Mesenchymal stem cell (in vitro differentiated cells and primary cell): ENCODE results near the gene DCX.

ENCODE experiments used
- DNase-seq: peaks from one replicate; pipeline ENCODE4 v3.0.0-alpha.2; 2013
- H2AFZ ChIP-seq: one replicate; pipeline ENCODE4 v1.6.1; 2013; ENCODE audit warnings: low read depth, mild to moderate bottlenecking, control low read depth, inconsistent platforms, low read length, moderate library complexity
- H2AK5ac ChIP-seq: 2 replicates; pipeline ENCODE4 v1.6.1; 2013; ENCODE audit warnings: low read length, moderate library complexity, mild to moderate bottlenecking, inconsistent platforms; ENCODE audit not compliant: severe bottlenecking
- H2BK120ac ChIP-seq: one replicate; pipeline ENCODE4 v1.6.1; 2013; ENCODE audit warnings: low read depth, mild to moderate bottlenecking, inconsistent platforms, low read length, moderate library complexity
- H2BK12ac ChIP-seq, 2 experiments: one replicate each; pipeline ENCODE4 v1.6.1; 2013; ENCODE audit warnings: inconsistent platforms in 2 of 2, low read length in 2 of 2, mild to moderate bottlenecking in 2 of 2, moderate library complexity in 2 of 2, control low read depth in 1 of 2
- H2BK15ac ChIP-seq: one replicate; pipeline ENCODE4 v1.6.1; 2013; ENCODE audit warnings: mild to moderate bottlenecking, low read depth, inconsistent platforms; ENCODE audit not compliant: poor library complexity, severe bottlenecking
- H2BK5ac ChIP-seq: 2 replicates; pipeline ENCODE4 v1.6.1; 2013; ENCODE audit warnings: low read depth, mild to moderate bottlenecking, low read length, control low read depth, inconsistent platforms; ENCODE audit not compliant: poor library complexity, severe bottlenecking
- H3K14ac ChIP-seq, 2 experiments: one replicate each; pipeline ENCODE4 v1.6.1; 2013; ENCODE audit warnings: inconsistent platforms in 2 of 2, low read length in 2 of 2, control low read depth in 1 of 2, mild to moderate bottlenecking in 1 of 2, moderate library complexity in 1 of 2
- H3K18ac ChIP-seq, 2 experiments: one replicate each; pipeline ENCODE4 v1.6.1; 2013; ENCODE audit warnings: inconsistent platforms in 2 of 2, low read length in 2 of 2, control low read depth in 1 of 2, low read depth in 1 of 2, mild to moderate bottlenecking in 1 of 2
- H3K23ac ChIP-seq, 2 experiments: one replicate each; pipeline ENCODE4 v1.6.1; 2013; ENCODE audit warnings: inconsistent platforms in 2 of 2, low read length in 2 of 2, mild to moderate bottlenecking in 2 of 2, moderate library complexity in 2 of 2, control low read depth in 1 of 2
- H3K27ac ChIP-seq: 2 replicates; pipeline ENCODE4 v1.5.1; 2013; ENCODE audit warnings: mild to moderate bottlenecking, moderate library complexity, low read length, control low read depth, inconsistent platforms; ENCODE audit not compliant: poor library complexity, severe bottlenecking
- H3K27me3 ChIP-seq, 2 experiments: 2 replicates each; pipeline versions ENCODE4 v1.6.1 to v1.7.0; 2013; ENCODE audit warnings: low read length in 2 of 2, mild to moderate bottlenecking in 2 of 2, moderate library complexity in 2 of 2, control low read depth in 1 of 2, inconsistent platforms in 1 of 2; ENCODE audit not compliant: control insufficient read depth in 1 of 2, insufficient read depth in 1 of 2
- H3K36me3 ChIP-seq, 2 experiments: 2 replicates each; pipeline versions ENCODE4 v1.6.1 to v1.7.0; 2013; ENCODE audit warnings: low read length in 2 of 2, control low read depth in 1 of 2, inconsistent platforms in 1 of 2, low read depth in 1 of 2, mild to moderate bottlenecking in 1 of 2; ENCODE audit not compliant: insufficient read depth in 2 of 2, control insufficient read depth in 1 of 2
- H3K4ac ChIP-seq, 2 experiments: one replicate each; pipeline ENCODE4 v1.6.1; 2013; ENCODE audit warnings: inconsistent platforms in 2 of 2, low read length in 2 of 2, mild to moderate bottlenecking in 2 of 2, moderate library complexity in 2 of 2, control low read depth in 1 of 2, low read depth in 1 of 2
- H3K4me1 ChIP-seq: 2 replicates; pipeline ENCODE4 v1.6.1; 2013; ENCODE audit warnings: low read depth, low read length, control low read depth; ENCODE audit not compliant: control insufficient read depth, insufficient read depth
- H3K4me2 ChIP-seq: 2 replicates; pipeline ENCODE4 v1.6.1; 2013; ENCODE audit warnings: low read length, mild to moderate bottlenecking, inconsistent platforms; ENCODE audit not compliant: poor library complexity, severe bottlenecking
- H3K4me3 ChIP-seq, 2 experiments: 2 replicates each; pipeline versions ENCODE4 v1.5.1 to v1.7.0; 2013; ENCODE audit warnings: low read length in 2 of 2, mild to moderate bottlenecking in 2 of 2, control low read depth in 1 of 2, low read depth in 1 of 2; ENCODE audit not compliant: insufficient read depth in 1 of 2
- H3K79me1 ChIP-seq: replicated peaks from 2 replicates; pipeline ENCODE4 v1.6.1; 2013; ENCODE audit warnings: mild to moderate bottlenecking, control low read depth, low read length, inconsistent platforms; ENCODE audit not compliant: poor library complexity, severe bottlenecking
- H3K9ac ChIP-seq: 2 replicates; pipeline ENCODE4 v1.7.0; 2013; ENCODE audit warnings: mild to moderate bottlenecking, low read length, moderate library complexity
- H3K9me3 ChIP-seq: 2 replicates; pipeline ENCODE4 v1.7.0; 2013; ENCODE audit warnings: mild to moderate bottlenecking, low read length; ENCODE audit not compliant: control insufficient read depth
- H4K8ac ChIP-seq: one replicate; pipeline ENCODE4 v1.6.1; 2013; ENCODE audit warnings: inconsistent platforms, mild to moderate bottlenecking, low read length, moderate library complexity
- H4K91ac ChIP-seq: one replicate; pipeline ENCODE4 v1.6.1; 2013; ENCODE audit warnings: mild to moderate bottlenecking, low read length, inconsistent platforms
- WGBS: methylation state at CpG from one replicate; pipeline ENCODE4 v1.1.7; 2013; ENCODE audit warnings: mixed read lengths; 5-methylcytosine and 5-hydroxymethylcytosine counted together

The DCX gene

GRCh38 chrX:111302284-111302683, 109.7 kb downstream of the DCX start:
- H3K9me3 ChIP-seq, result no peaks in the 10 kb centered on the region

GRCh38 chrX:111288841-111289240, 123.2 kb downstream of the DCX start:
- H4K91ac ChIP-seq, result no peak overlapping the region
- no peak overlapping the region for H2BK120ac ChIP-seq

More at GRCh38 chrX:111302284-111302683, 109.7 kb downstream of the DCX start:
- no peaks in the 10 kb centered on the region for H3K36me3 ChIP-seq
- H4K8ac ChIP-seq, result no peak overlapping the region
- H3K4me2 ChIP-seq, result no peak overlapping the region
- WGBS, result 83% methylated on average over 2 of the region's 2 CpGs
- H2AFZ ChIP-seq, result no peak overlapping the region
- H3K27ac ChIP-seq, result no peak overlapping the region
- no peak overlapping the region for H3K4ac ChIP-seq
- no peak overlapping the region for H2AK5ac ChIP-seq
- no peak overlapping the region for H3K14ac ChIP-seq
- H3K23ac ChIP-seq, result no peak overlapping the region
- no peak overlapping the region for H3K4me3 ChIP-seq
- H3K18ac ChIP-seq, result no peak overlapping the region
- H2BK5ac ChIP-seq, result no peak overlapping the region
- no peak overlapping the region for H2BK12ac ChIP-seq
- no peak overlapping the region for H2BK15ac ChIP-seq
- H2BK120ac ChIP-seq, result no peak overlapping the region
- no peaks in the 10 kb centered on the region for H3K79me1 ChIP-seq
- H4K91ac ChIP-seq, result no peak overlapping the region
- DNase-seq, result no peak
- H3K4me1 ChIP-seq, result no peaks in the 10 kb centered on the region
- H3K27me3 ChIP-seq, result peaks cover 0 to 41% of the 10 kb centered on the region in 2 experiments
- no peak overlapping the region for H3K9ac ChIP-seq

GRCh38 chrX:111284631-111285293, 127.2 kb downstream of the DCX start:
- WGBS, result 59% methylated on average over 5 of the region's 8 CpGs
- H4K8ac ChIP-seq, result no peak overlapping the region
- no peak overlapping the region for H2BK120ac ChIP-seq
- H3K4me2 ChIP-seq, result no peak overlapping the region
- no peak overlapping the region for H2AK5ac ChIP-seq
- no peaks in the 10 kb centered on the region for H3K36me3 ChIP-seq
- no peak overlapping the region for H3K14ac ChIP-seq
- no peak overlapping the region for H2BK15ac ChIP-seq
- no peak overlapping the region for H3K4me3 ChIP-seq
- H3K27ac ChIP-seq, result no peak overlapping the region
- H3K9ac ChIP-seq, result no peak overlapping the region
- no peaks in the 10 kb centered on the region for H3K79me1 ChIP-seq
- peaks cover 0 to 42% of the 10 kb centered on the region in 2 experiments for H3K27me3 ChIP-seq
- H4K91ac ChIP-seq, result no peak overlapping the region
- no peak overlapping the region for H3K4ac ChIP-seq
- no peaks in the 10 kb centered on the region for H3K9me3 ChIP-seq
- no peak overlapping the region for H2BK5ac ChIP-seq
- H2AFZ ChIP-seq, result no peak overlapping the region
- no peaks in the 10 kb centered on the region for H3K4me1 ChIP-seq
- no peak overlapping the region for H2BK12ac ChIP-seq
- H3K23ac ChIP-seq, result no peak overlapping the region
- no peak overlapping the region for H3K18ac ChIP-seq
- no peak for DNase-seq

More at GRCh38 chrX:111288841-111289240, 123.2 kb downstream of the DCX start:
- H3K36me3 ChIP-seq, result no peaks in the 10 kb centered on the region
- H3K27ac ChIP-seq, result no peak overlapping the region
- no peak overlapping the region for H2BK12ac ChIP-seq
- peaks cover 0 to 36% of the 10 kb centered on the region in 2 experiments for H3K27me3 ChIP-seq
- no peak overlapping the region for H2BK5ac ChIP-seq
- WGBS, result 85% methylated on average over 2 of the region's 3 CpGs
- H3K4me3 ChIP-seq, result no peak overlapping the region
- no peak for DNase-seq
- H2AFZ ChIP-seq, result no peak overlapping the region
- no peak overlapping the region for H3K23ac ChIP-seq
- H3K4me2 ChIP-seq, result no peak overlapping the region
- H3K4ac ChIP-seq, result no peak overlapping the region
- no peak overlapping the region for H4K8ac ChIP-seq
- no peak overlapping the region for H3K14ac ChIP-seq
- H3K4me1 ChIP-seq, result no peaks in the 10 kb centered on the region
- no peak overlapping the region for H2AK5ac ChIP-seq
- no peaks in the 10 kb centered on the region for H3K9me3 ChIP-seq
- H2BK15ac ChIP-seq, result no peak overlapping the region
- H3K18ac ChIP-seq, result no peak overlapping the region
- H3K9ac ChIP-seq, result no peak overlapping the region
- no peaks in the 10 kb centered on the region for H3K79me1 ChIP-seq

GRCh38 chrX:111283446-111283845, 128.5 kb downstream of the DCX start:
- Histone ChIP-seq H3K23ac (no peak overlapping the region), H2BK5ac (no peak overlapping the region), H4K91ac (no peak overlapping the region), H3K4me2 (no peak overlapping the region), H3K4me1 (no peaks in the 10 kb centered on the region), H2AFZ (no peak overlapping the region), H3K79me1 (no peaks in the 10 kb centered on the region), H3K9ac (no peak overlapping the region), H2BK120ac (no peak overlapping the region), H3K27ac (no peak overlapping the region), H2BK15ac (no peak overlapping the region), H3K18ac (no peak overlapping the region), H3K14ac (no peak overlapping the region), H3K4me3 (no peak overlapping the region), H2BK12ac (no peak overlapping the region), H3K9me3 (no peaks in the 10 kb centered on the region), H3K36me3 (no peaks in the 10 kb centered on the region), H2AK5ac (no peak overlapping the region), H3K27me3 (peaks cover 0 to 47% of the 10 kb centered on the region in 2 experiments), H3K4ac (no peak overlapping the region), H4K8ac (no peak overlapping the region)
- WGBS, result 94% methylated on average over 1 of the region's 2 CpGs
- no peak for DNase-seq
